ENCODE measurements around the gene COL4A6. TPM values are rescaled to one million over a fixed set of nuclear protein-coding genes. Genes with fewer than 3 reads are reported as not detected.
"Not testable (repeated sequence)": the region's sequence is repeated elsewhere in the genome, so short reads cannot be mapped to it uniquely, and the experiment has no call there.

Gene COL4A6
- total RNA-seq, 2 donors from 2014 or later, result 0.73 to 1.0 TPM

- DNase-seq, result no peak
- ATAC-seq, result no peak
- intact Hi-C loops (cut with DNase I, micrococcal nuclease), result no loop called here
These were observed 22.3 kb downstream of the COL4A6 start for GRCh38 chrX:108415891-108416290.

- ATAC-seq (no peak), DNase-seq (no peak)
- intact Hi-C loops (cut with DNase I, micrococcal nuclease), result no loop called here
These were observed 23.1 kb downstream of the COL4A6 start for GRCh38 chrX:108415146-108415545.

- ATAC-seq (no peak), DNase-seq (no peak)
- intact Hi-C loops (cut with DNase I, micrococcal nuclease), result no loop called here
These were observed 25.4 kb downstream of the COL4A6 start for GRCh38 chrX:108412783-108413182.

GRCh38 chrX:108399418-108400165, 38.6 kb downstream of the COL4A6 start:
- intact Hi-C loops (cut with DNase I, micrococcal nuclease), result no loop called here

GRCh38 chrX:108397627-108398391, 40.4 kb downstream of the COL4A6 start:
- DNase-seq, result no peak
- intact Hi-C loops (cut with DNase I, micrococcal nuclease), result no loop called here
- no peak for ATAC-seq

More at GRCh38 chrX:108399418-108400165, 38.6 kb downstream of the COL4A6 start:
- no peak for DNase-seq
- no peak for ATAC-seq

GRCh38 chrX:108396986-108397385, 41.2 kb downstream of the COL4A6 start:
- ATAC-seq (no peak), DNase-seq (no peak)
- intact Hi-C loops (cut with DNase I, micrococcal nuclease), result no loop called here

GRCh38 chrX:108396188-108396891, 41.9 kb downstream of the COL4A6 start:
- ATAC-seq (no peak), DNase-seq (no peak)
- intact Hi-C loops (cut with DNase I, micrococcal nuclease), result no loop called here

GRCh38 chrX:108390976-108391717, 47.1 kb downstream of the COL4A6 start:
- ATAC-seq; DNase-seq; intact Hi-C loops (cut with DNase I, micrococcal nuclease): not testable (repeated sequence)

GRCh38 chrX:108384783-108385182, 53.4 kb downstream of the COL4A6 start:
- intact Hi-C loops (cut with DNase I, micrococcal nuclease), result no loop called here
- DNase-seq (no peak), ATAC-seq (no peak)

GRCh38 chrX:108380222-108380621, 58.0 kb downstream of the COL4A6 start:
- DNase-seq, result no peak
- no peak for ATAC-seq
- intact Hi-C loops (cut with DNase I, micrococcal nuclease), result no loop called here

- DNase-seq; intact Hi-C loops (cut with DNase I, micrococcal nuclease): not testable (repeated sequence)
These were observed 61.4 kb downstream of the COL4A6 start for GRCh38 chrX:108376821-108377220.

GRCh38 chrX:108375591-108375990, 62.6 kb downstream of the COL4A6 start:
- DNase-seq; ATAC-seq; intact Hi-C loops (cut with DNase I, micrococcal nuclease): not testable (repeated sequence)

More at GRCh38 chrX:108376821-108377220, 61.4 kb downstream of the COL4A6 start:
- not testable (repeated sequence) for ATAC-seq

- no peak for DNase-seq
- intact Hi-C loops (cut with DNase I, micrococcal nuclease), result no loop called here
- ATAC-seq, result no peak
These were observed 71.4 kb downstream of the COL4A6 start for GRCh38 chrX:108366644-108367406.

GRCh38 chrX:108362026-108362425, 76.2 kb downstream of the COL4A6 start:
- intact Hi-C loops (cut with DNase I, micrococcal nuclease), result no loop called here
- no peak for DNase-seq
- ATAC-seq, result no peak

GRCh38 chrX:108361316-108361715, 76.9 kb downstream of the COL4A6 start:
- DNase-seq (no peak), ATAC-seq (no peak)
- intact Hi-C loops (cut with DNase I, micrococcal nuclease), result no loop called here

GRCh38 chrX:108359806-108360602, 78.2 kb downstream of the COL4A6 start:
- ATAC-seq (no peak), DNase-seq (no peak)
- intact Hi-C loops (cut with DNase I, micrococcal nuclease), result no loop called here

GRCh38 chrX:108353452-108353851, 84.8 kb downstream of the COL4A6 start:
- DNase-seq (no peak), ATAC-seq (no peak)
- intact Hi-C loops (cut with DNase I, micrococcal nuclease), result no loop called here

Measured in left colon (tissue), 2 donors.